GM12878 (cell line): Measurements from ENCODE around the gene ARL4D. TPM values are rescaled to one million over a fixed set of nuclear protein-coding genes. Genes with fewer than 3 reads are reported as not detected.

ENCODE experiments used
- CHD2 ChIP-seq: IDR thresholded peaks from 2 replicates; pipeline ENCODE4 v1.6.1; 2011; ENCODE audit warnings: low read depth, low read length, improper control_type of control experiment, borderline replicate concordance
- KDM1A ChIP-seq: fragments of 200-600 bp; sonication (generic); IDR thresholded peaks from 2 replicates; pipeline ENCODE4 v1.6.1; 2016; ENCODE audit warnings: borderline replicate concordance
- LARP7 ChIP-seq: fragments of 450-650 bp; IDR thresholded peaks from 2 replicates; pipeline ENCODE4 v1.6.1; 2017; ENCODE audit warnings: mild to moderate bottlenecking
- NFIC ChIP-seq: IDR thresholded peaks from 2 replicates; pipeline ENCODE4 v1.6.1; 2012; ENCODE audit warnings: low read depth, mild to moderate bottlenecking, inconsistent platforms, low read length, moderate library complexity
- NFYA ChIP-seq: IDR thresholded peaks from 2 replicates; pipeline ENCODE4 v1.6.1; 2011; ENCODE audit warnings: low read depth, mild to moderate bottlenecking, low read length, improper control_type of control experiment, borderline replicate concordance
- POU2F2 ChIP-seq: IDR thresholded peaks from 3 replicates; pipeline ENCODE4 v1.6.1; 2011; ENCODE audit warnings: low read depth, mild to moderate bottlenecking, low read length, borderline replicate concordance
- RELA ChIP-seq: fragments of 450-650 bp; IDR thresholded peaks from 2 replicates; pipeline ENCODE4 v1.8.0; 2014; ENCODE audit warnings: borderline replicate concordance; ENCODE audit not compliant: partially characterized antibody
- SP1 ChIP-seq: IDR thresholded peaks from one replicate; pipeline ENCODE4 v1.6.1; 2011; ENCODE audit warnings: low read depth, low read length
- SREBF1 ChIP-seq: IDR thresholded peaks from 2 replicates; pipeline ENCODE4 v1.6.1; 2012; ENCODE audit warnings: mild to moderate bottlenecking, low read length
- STAT1 ChIP-seq: fragments of 450-650 bp; conservative IDR thresholded peaks from 2 replicates; pipeline ENCODE4 v1.6.1; 2014; ENCODE audit warnings: antibody characterized with exemption, mild to moderate bottlenecking
- ZNF274 ChIP-seq: IDR thresholded peaks from one replicate; pipeline ENCODE4 v1.8.0; 2011; ENCODE audit not compliant: insufficient read length, insufficient read depth
- ZZZ3 ChIP-seq: IDR thresholded peaks from 2 replicates; pipeline ENCODE4 v1.6.1; 2011; ENCODE audit warnings: low read depth; ENCODE audit not compliant: control insufficient read depth, insufficient read length
- polyA plus RNA-seq, 11 experiments: library from polyadenylated mRNA; depleted of rRNA in 4 of 11; unstranded in 6 of 11; stranded (reverse) in 5 of 11; fragments of >200 nt; fragmentation: Nextera tagmentation in 4 of 11; fragmentation: Illumina TruSeq in 1 of 11; extraction: Ambion mirVana in 4 of 11; extraction: Trizol in 1 of 11; gene quantifications; 1 replicate in 1 of 11; 2 replicates in 10 of 11; pipeline versions ENCODE4 v1.2.1 to v1.2.3, GENCODE V29; 2011 to 2016; ENCODE audit warnings: inconsistent platforms in 2 of 11, missing spikeins in 2 of 11, low read depth in 1 of 11
- total RNA-seq, 4 experiments: library from RNA; depleted of rRNA in 3 of 4; stranded (reverse); fragments of >200 nt in 3 of 4; fragmentation: Illumina TruSeq in 1 of 4; extraction: Trizol in 1 of 4; gene quantifications; 2 replicates each; pipeline versions ENCODE4 v1.2.1 to v1.2.3, GENCODE V29; 2013 to 2021
- TF ChIP-seq, protein P1 (sequence below): fragments of 450-650 bp; conservative IDR thresholded peaks from 2 replicates; pipeline ENCODE4 v1.6.1; 2017; ENCODE audit warnings: mild to moderate bottlenecking, moderate library complexity
- TF ChIP-seq, protein P2 (sequence below): fragments of 450-650 bp; IDR thresholded peaks from 2 replicates; pipeline ENCODE4 v1.6.1; 2018; ENCODE audit warnings: mild to moderate bottlenecking, low read depth, moderate library complexity; ENCODE audit not compliant: partially characterized antibody
- TF ChIP-seq, protein P3 (sequence below): IDR thresholded peaks from 2 replicates; pipeline ENCODE4 v1.6.1; 2011; ENCODE audit warnings: borderline replicate concordance, low read depth, mild to moderate bottlenecking, moderate library complexity, mixed read lengths, low read length; ENCODE audit not compliant: insufficient read depth; ENCODE audit errors: extremely low read length
- TF ChIP-seq, protein P4 (sequence below): fragments of 450-650 bp; IDR thresholded peaks from 2 replicates; pipeline ENCODE4 v1.6.1; 2017; ENCODE audit warnings: mild to moderate bottlenecking
- TF ChIP-seq, protein P5 (sequence below): fragments of 450-650 bp; IDR thresholded peaks from 2 replicates; pipeline ENCODE4 v1.6.1; 2017; ENCODE audit warnings: mild to moderate bottlenecking, moderate library complexity

ARL4D gene
- total and polyA plus RNA-seq, 10 of the 15 experiments (the other 5 are each of a cell fraction or from before 2014, with no cell fraction given) = 0.10 to 1.5 (median 0.75) TPM

DNA sequence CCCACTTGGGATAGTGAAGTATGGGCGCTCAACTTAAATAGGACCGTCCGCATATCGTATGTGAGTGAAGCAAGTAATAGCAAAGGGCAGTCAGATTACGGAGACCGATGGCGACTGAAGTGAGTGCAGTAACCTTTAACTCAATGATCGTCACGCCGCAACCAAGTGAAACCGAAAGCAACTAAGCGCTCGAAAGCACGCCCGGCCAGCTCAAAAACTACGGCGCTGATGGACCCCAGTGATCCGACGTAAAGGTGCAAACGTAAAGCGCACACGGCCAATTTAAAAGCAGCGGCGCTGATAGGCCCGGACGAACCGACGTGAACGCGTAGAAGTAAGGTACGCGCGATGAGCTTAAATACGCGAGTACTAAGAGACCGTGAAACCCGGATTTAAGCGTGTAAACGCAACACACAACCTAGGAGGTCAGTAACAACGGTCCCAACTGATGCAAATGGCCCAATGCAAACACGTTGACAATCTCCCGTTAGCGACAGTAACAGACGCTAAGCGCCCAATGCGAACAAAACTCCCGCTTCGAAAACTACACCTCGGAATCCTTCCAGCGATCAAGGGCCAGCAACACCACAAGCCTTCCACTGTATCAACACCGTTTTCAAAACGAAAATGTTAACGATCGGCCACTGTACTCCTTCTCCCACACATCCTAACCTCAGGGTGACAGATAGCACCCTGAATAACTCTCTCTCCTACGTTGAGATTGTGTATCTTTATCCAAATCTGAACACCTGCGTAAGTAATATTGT lies 37.9 kb upstream of the ARL4D start (continued):
- TF ChIP-seq, protein P1, sequence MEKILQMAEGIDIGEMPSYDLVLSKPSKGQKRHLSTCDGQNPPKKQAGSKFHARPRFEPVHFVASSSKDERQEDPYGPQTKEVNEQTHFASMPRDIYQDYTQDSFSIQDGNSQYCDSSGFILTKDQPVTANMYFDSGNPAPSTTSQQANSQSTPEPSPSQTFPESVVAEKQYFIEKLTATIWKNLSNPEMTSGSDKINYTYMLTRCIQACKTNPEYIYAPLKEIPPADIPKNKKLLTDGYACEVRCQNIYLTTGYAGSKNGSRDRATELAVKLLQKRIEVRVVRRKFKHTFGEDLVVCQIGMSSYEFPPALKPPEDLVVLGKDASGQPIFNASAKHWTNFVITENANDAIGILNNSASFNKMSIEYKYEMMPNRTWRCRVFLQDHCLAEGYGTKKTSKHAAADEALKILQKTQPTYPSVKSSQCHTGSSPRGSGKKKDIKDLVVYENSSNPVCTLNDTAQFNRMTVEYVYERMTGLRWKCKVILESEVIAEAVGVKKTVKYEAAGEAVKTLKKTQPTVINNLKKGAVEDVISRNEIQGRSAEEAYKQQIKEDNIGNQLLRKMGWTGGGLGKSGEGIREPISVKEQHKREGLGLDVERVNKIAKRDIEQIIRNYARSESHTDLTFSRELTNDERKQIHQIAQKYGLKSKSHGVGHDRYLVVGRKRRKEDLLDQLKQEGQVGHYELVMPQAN = peak; percentile 67; the same call in 1 of the 2 replicates
- TF ChIP-seq, protein P2, sequence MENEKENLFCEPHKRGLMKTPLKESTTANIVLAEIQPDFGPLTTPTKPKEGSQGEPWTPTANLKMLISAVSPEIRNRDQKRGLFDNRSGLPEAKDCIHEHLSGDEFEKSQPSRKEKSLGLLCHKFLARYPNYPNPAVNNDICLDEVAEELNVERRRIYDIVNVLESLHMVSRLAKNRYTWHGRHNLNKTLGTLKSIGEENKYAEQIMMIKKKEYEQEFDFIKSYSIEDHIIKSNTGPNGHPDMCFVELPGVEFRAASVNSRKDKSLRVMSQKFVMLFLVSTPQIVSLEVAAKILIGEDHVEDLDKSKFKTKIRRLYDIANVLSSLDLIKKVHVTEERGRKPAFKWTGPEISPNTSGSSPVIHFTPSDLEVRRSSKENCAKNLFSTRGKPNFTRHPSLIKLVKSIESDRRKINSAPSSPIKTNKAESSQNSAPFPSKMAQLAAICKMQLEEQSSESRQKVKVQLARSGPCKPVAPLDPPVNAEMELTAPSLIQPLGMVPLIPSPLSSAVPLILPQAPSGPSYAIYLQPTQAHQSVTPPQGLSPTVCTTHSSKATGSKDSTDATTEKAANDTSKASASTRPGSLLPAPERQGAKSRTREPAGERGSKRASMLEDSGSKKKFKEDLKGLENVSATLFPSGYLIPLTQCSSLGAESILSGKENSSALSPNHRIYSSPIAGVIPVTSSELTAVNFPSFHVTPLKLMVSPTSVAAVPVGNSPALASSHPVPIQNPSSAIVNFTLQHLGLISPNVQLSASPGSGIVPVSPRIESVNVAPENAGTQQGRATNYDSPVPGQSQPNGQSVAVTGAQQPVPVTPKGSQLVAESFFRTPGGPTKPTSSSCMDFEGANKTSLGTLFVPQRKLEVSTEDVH = no peak
- TF ChIP-seq SP1 (peak; percentile 88), ZNF274 (no peak), ZZZ3 (no peak), LARP7 (peak; percentile 100), POU2F2 (peak; percentile 100), NFIC (peak; percentile 98), SREBF1 (0 out of 2 replicates have a peak, but pooled peaks have one; percentile 6), CHD2 (peak; percentile 93), RELA (peak; percentile 80), KDM1A (no peak), NFYA (no peak), STAT1 (no peak; the same call in none of the 2 replicates)
- TF ChIP-seq, protein P3, sequence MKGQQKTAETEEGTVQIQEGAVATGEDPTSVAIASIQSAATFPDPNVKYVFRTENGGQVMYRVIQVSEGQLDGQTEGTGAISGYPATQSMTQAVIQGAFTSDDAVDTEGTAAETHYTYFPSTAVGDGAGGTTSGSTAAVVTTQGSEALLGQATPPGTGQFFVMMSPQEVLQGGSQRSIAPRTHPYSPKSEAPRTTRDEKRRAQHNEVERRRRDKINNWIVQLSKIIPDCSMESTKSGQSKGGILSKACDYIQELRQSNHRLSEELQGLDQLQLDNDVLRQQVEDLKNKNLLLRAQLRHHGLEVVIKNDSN = no peak
- TF ChIP-seq, protein P4, sequence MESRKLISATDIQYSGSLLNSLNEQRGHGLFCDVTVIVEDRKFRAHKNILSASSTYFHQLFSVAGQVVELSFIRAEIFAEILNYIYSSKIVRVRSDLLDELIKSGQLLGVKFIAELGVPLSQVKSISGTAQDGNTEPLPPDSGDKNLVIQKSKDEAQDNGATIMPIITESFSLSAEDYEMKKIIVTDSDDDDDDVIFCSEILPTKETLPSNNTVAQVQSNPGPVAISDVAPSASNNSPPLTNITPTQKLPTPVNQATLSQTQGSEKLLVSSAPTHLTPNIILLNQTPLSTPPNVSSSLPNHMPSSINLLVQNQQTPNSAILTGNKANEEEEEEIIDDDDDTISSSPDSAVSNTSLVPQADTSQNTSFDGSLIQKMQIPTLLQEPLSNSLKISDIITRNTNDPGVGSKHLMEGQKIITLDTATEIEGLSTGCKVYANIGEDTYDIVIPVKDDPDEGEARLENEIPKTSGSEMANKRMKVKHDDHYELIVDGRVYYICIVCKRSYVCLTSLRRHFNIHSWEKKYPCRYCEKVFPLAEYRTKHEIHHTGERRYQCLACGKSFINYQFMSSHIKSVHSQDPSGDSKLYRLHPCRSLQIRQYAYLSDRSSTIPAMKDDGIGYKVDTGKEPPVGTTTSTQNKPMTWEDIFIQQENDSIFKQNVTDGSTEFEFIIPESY = peak; percentile 88
- TF ChIP-seq, protein P5, sequence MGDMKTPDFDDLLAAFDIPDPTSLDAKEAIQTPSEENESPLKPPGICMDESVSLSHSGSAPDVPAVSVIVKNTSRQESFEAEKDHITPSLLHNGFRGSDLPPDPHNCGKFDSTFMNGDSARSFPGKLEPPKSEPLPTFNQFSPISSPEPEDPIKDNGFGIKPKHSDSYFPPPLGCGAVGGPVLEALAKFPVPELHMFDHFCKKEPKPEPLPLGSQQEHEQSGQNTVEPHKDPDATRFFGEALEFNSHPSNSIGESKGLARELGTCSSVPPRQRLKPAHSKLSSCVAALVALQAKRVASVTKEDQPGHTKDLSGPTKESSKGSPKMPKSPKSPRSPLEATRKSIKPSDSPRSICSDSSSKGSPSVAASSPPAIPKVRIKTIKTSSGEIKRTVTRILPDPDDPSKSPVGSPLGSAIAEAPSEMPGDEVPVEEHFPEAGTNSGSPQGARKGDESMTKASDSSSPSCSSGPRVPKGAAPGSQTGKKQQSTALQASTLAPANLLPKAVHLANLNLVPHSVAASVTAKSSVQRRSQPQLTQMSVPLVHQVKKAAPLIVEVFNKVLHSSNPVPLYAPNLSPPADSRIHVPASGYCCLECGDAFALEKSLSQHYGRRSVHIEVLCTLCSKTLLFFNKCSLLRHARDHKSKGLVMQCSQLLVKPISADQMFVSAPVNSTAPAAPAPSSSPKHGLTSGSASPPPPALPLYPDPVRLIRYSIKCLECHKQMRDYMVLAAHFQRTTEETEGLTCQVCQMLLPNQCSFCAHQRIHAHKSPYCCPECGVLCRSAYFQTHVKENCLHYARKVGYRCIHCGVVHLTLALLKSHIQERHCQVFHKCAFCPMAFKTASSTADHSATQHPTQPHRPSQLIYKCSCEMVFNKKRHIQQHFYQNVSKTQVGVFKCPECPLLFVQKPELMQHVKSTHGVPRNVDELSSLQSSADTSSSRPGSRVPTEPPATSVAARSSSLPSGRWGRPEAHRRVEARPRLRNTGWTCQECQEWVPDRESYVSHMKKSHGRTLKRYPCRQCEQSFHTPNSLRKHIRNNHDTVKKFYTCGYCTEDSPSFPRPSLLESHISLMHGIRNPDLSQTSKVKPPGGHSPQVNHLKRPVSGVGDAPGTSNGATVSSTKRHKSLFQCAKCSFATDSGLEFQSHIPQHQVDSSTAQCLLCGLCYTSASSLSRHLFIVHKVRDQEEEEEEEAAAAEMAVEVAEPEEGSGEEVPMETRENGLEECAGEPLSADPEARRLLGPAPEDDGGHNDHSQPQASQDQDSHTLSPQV = no peak; the same call in 1 of the 2 replicates
